IPS DF 4.7 (cell line): ENCODE measurements around the gene ARID3A.
"Not testable (repeated sequence)": the region's sequence is repeated elsewhere in the genome, so short reads cannot be mapped to it uniquely, and the experiment has no call there.

Experiments used
- DNase-seq: peaks from one replicate; pipeline ENCODE4 v3.0.0-alpha.2; 2013; ENCODE audit warnings: low spot score; ENCODE audit errors: extremely low read depth

Gene ARID3A

DNA sequence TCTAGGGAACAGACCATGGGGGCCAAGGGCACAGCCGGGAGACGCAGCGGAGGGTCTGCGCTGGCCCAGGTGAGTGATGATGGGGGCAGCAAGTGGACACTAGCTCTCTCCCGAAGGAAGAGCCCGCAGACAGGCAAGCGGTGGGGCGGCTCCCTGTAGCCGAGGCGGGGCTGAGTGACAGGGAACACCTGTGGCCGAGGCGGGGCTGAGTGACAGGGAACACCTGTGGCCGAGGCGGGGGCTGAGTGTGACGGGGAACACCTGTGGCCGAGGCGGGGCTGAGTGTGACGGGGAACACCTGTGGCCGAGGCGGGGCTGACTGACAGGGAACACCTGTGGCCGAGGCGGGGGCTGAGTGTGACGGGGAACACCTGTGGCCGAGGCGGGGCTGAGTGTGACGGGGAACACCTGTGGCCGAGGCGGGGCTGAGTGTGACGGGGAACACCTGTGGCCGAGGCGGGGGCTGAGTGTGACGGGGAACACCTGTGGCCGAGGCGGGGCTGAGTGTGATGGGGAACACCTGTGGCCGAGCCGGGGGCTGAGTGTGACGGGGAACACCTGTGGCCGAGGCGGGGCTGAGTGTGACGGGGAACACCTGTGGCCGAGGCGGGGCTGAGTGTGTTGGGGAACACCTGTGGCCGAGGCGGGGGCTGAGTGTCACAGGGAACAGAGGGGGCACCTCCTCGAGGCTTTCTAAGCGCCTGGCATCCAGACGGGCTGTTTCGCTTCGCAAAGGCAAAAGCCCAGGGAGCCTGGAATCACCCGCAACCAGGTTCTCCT lies 34.2 kb upstream of the ARID3A start:
- DNase-seq = not testable (repeated sequence)

DNA sequence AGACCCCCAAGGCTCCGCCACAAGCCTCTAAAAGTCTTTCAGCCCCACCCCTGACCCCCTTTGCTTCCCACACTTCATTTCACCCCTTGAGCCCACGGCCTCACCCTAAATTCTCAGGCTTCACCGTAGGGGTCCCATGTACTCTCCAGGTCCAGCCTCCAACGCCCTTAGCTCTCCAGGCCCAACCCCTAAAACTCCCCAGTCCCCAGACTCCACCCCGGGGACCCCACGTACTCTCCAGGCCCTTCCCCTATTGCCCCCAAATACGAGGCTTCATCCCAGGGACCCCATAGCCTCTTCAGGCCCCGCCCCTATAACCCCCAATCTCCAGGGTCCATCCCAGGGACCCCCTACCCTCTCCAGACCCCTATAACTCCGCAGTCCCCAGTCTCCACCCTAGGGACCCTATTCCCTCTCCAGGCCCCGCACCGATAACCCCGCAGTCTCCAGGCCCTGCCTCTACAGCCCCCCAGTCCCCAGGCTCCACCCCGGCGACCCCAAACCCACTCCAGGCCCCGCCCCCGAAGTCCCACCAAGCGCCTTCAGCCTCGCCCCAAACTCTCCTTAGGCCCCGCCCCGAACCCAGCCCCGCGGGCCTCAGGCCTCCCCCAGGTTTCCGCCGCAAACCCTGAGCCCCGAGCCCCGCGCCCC lies 33.5 kb upstream of the ARID3A start:
- DNase-seq = no peak

DNA sequence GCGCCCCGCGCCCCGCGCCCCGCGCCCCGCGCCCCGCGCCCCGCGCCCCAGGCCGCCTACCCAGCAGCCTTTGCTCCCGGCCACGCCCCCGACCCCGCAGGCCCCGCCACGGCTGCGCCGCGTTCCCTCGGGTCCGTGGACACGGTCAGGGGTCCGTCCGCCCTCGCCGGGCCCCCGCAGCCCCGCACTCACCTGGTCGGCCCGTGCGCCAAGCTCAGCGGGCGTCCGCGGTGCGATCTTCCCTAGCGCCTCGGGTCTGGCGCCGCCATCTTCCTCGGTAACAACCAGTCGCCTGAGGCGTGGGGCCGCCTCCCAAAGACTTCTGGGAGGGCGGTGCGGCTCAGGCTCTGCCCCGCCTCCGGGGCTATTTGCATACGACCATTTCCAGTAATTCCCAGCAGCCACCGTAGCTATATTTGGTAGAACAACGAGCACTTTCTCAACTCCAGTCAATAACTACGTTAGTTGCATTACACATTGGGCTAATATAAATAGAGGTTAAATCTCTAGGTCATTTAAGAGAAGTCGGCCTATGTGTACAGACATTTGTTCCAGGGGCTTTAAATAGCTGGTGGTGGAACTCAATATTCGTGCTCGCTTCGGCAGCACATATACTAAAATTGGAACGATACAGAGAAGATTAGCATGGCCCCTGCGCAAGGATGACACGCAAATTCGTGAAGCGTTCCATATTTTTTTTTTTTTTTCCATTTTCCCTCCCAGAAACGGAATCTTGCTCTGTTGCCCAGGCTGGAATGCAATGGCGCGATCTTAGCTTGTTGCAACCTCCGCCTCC lies 32.7 kb upstream of the ARID3A start, which contains the start of the genes MED16 and RNU6-9:
Gene MED16 (minus strand): TSS at position 294 of the 796 bp plus-strand sequence. CDS start 2,056 bp downstream, outside the sequence.
Gene RNU6-9 (plus strand): TSS at position 591 of the 796 bp plus-strand sequence.
- DNase-seq = no peak

DNA sequence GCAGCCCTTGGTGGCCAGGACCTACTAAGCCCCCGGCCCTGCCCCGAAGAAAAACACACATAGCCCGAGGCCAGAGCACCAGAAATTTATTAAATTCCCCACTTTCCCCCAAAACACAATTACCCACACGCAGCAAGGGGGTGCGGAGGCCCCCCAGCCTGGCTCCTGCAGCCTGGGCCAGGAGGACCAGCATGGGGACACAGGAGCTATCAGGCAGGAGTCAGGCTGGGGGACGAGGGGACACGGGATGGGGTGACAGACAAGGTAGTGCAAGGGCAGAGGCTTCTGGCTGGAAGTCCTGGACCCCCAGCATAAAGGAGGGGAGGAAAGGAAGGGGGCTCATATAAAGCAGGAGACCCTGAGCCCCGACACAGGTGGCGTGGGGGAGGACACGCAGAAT lies 29.4 kb upstream of the ARID3A start:
- DNase-seq = no peak

DNA sequence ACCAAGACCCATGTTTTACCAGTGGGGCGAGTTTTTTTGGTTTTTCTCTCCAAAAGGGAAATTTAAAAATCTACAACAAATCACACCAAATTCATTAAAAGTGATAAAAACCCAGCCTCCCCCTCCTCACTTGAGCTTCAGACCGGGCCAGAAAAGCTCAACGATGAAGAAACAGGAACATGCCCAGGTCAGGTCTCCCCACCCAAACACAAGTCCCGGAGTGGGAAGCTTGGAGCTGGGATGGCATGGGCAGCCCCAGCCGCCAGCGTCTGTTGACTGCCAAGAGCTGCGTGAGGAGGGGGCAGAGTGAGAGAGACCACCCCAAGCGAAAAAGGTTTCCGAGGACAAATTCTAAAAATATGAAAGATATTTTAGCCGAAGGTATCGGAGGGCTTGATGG lies 28.8 kb upstream of the ARID3A start:
- no peak for DNase-seq

DNA sequence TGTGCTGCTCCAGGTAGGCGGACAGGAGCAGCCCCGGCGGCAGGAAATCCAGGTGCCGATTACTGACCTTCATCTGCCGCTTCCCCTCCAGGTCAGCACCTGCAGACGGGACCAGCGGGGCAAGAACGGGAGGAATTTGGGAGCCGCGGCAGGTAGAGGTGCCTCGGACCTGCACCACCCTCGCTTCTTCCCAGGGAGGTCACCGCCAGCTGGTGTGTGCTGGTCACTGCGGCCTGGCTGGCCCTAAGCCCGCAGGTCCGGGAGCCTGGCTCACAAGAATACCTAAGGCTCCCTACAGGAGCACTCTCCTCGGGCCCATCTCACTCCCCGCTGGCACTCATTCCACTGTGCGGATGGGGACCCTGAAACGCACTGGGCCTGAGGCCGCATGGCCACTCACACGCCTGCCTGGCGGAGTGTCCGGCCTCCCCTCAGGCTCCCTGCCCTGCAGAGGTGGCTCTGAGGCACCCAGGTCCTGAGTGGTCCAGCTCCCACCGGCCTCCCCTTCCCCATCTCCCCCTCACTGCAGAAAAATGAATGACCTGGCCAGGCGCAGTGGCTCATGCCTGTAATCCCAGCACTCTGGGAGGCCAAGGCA lies 28.3 kb upstream of the ARID3A start:
- no peak for DNase-seq

DNA sequence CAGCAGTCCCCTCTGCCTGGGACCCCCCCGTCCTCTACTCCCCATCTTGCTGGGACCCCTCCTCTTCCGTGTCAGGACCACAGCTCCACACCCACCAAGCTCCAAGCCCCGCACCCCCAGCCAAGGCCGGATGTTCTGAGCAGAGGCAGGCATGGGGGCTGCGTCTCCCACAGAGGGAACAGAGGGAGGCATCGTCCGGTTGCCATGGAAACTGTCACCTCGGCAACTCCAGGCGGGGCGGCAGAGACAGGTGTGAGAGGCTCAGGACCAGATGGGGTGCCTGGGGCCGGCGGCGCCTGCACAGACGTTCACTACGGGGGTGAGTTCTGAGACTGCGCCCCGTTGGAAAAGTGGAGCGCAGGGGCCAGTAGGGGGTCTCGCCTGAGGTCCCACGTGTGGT lies 27.2 kb upstream of the ARID3A start:
- DNase-seq = no peak

DNA sequence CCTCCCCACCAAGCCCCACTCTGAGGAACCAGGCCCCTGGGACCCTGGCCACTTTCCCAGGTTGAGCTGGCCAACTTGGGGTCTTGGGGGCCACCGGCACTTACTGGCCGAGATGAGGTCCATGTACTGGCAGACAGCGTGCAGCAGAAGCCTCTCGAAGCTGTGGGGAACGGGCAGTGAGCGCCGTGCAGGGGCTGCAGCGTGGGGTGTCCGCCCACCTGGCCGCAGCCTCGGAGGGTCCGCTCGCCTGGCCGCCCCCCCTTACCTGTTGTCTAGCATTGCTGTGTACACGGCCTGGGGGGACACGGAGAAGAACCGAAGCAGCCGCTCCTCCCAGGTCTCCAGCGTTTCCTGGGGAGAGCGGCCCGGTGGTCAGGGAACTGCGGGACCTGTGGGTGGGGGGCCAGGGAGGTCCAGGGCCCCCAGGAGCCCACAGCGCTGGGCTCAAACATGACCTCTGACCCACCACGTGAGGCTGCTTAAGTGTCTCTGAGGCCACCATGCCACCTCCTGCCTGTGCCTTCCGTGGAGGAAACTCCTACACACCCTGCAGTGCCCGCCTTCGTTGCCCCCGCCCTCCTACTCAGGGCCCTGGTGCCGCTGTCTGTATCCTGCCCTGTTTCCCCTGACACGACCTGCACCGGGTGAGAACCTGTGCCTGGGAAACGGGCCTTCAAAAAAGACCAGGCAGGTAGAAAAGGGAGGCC lies 26.3 kb upstream of the ARID3A start:
- DNase-seq = no peak

DNA sequence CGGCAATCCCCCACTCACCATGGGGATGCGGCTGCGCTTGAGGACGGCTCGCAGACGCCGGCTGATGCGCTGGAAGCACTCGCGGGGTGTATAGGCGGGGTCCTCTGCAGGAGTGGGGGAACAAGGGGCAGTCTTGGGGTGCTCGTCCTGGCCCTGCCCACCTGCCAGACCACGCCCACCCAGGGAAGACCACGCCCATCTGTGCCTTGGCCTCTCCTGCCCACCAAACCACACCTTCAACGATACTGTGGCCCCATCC lies 25.9 kb upstream of the ARID3A start:
- DNase-seq = no peak

DNA sequence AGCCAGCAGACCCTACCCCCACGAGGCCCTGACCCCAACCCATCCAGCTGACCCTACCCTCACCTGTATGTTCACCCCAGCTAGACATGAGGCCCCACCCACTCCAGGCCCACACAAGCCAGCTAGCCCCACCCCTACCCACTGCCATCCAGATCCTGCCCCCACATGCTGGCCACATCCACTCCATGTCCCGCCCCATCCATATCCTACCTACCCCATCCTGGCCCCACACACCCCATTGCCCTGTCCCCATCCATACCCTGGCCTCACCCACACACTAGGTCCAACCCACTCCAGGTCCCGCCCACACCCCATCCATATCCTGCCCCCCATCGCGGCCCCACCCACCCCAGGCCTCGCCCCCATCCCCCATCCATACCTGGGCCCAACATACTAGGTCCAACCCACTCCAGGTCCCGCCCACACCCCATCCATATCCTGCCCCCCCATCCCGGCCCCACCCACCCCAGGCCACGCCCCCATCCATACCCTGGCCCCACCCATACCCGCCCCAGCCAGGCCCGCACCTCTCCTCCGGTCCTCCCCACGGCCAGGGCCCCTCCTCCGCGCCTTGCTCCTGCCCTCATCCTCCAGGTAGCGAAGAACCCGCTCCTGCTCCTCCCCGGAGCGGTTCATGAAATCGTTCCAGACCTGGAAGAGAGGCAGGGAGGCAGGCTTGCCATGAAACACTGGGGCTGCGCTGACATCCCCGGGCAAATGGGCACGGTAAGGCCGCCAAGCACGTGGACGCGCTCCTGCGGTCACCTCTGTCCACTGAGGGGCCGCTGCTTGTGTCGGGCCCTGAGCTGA lies 25.3 kb upstream of the ARID3A start:
- no peak for DNase-seq

DNA sequence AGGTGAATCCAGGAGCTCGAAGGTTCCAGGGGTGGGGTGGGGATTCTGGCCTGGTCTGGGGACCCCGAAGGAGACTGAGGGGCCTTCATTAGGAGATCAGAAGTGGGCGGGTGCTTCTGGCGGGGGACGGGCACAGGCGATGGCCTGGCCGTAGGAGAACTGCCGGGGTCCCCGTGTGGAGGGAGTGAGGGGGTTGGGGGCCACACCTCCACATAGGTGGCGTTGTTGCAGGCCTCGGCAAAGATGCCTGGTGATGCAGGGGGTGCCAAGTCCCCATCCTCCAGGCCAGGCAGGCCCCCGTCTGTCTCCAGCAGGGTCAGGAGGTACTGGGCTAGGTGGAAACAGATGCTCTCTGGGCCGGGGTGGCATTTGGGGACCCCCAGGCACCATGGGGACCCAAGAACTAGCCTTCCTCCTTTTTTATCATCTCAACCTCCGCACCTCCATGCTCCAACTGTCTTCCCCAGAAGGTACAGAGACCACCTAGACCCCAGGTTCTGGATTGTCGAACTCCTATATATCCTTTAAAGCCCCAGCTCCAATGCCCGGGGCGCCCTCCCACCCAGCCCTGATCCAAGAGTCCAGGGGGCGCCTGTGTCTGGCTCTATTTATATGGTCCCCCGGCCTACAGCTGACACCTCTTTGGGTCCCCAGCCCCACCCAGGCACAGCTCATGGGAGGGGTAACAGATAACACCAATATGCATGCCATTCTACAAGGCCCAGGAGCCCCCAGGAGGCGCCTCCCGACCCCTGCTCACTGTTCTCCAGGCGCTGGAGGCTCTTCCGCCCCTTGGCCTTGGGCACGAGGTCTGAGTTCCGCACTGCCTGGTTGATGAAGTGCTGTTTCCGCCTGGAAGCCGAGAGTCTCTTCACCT lies 24.4 kb upstream of the ARID3A start:
- DNase-seq = no peak

DNA sequence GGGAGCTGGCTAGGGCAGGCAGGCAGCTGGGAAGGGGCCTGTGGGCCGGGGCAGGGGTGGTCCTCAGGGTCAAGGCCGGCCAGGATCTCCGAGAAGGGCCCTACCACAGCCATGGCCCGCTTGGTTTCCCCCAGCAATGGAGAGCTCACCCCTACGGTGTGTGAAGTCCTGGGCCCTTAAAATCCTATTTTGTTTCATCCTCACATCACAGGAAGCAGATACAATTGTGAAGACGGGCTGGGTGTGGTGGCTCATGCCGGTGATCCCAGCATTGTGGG lies 23.8 kb upstream of the ARID3A start:
- DNase-seq = no peak

DNA sequence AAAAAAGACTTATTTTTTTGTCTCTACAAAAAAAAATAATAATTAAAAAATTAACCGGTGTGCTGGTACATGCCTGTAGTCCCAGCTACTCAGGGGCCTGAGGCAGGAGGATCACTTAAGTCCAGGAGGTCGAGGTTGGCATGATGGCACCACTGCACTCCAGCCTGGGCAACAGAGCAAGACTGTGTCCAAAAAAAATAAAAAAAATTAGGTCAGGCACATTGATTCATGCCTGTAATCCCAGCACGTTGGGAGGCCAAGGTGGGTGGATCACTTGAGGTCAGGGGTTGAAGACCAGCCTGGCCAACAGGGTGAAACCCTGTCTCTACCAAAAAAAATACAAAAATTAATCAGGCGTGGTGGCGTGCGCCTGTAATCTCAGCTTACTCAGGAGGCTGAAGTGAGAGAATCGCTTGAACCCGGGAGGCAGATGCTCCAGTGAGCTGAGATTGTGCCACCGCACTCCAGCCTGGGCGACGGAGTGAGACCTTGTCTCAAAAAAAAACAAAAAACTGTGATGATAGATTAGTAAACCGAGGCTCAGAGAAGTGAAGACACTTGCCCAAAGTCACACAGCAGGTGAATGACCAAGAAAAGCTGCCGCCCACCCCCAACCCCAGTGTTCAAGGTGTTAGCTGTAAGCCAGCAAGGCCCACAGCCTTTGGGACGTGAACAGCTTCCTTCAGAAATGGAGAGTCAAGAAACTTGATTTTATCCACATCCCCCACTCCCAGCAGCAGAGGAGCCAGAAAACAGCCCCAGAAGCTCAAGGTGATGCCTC lies 23.2 kb upstream of the ARID3A start:
- DNase-seq = no peak

DNA sequence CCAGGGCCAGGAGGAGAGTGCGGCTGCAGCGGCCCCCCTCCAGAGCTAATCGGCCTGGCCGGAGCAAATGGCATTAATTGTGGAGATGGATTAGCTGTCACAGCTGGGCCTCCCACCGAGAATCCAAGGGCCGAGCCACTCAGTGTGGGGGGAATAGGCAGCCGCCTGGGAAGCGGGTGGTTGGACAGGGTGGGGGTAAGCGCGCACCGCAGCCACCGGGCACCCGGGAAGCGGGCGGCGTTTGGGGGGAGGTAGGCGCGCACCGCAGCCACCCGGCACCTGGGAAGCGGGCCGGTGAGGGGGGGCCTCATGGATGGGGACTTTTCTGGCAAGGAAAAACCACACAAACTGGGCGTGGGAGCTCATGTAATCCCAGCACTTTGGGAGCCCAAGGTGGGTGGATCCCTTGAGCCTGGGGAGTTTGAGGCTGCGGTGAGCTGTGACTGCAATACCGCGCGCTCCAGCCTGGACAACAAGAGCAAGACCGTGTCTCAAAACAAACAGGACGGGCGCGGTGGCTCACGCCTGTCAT lies 22.5 kb upstream of the ARID3A start:
- DNase-seq = no peak

DNA sequence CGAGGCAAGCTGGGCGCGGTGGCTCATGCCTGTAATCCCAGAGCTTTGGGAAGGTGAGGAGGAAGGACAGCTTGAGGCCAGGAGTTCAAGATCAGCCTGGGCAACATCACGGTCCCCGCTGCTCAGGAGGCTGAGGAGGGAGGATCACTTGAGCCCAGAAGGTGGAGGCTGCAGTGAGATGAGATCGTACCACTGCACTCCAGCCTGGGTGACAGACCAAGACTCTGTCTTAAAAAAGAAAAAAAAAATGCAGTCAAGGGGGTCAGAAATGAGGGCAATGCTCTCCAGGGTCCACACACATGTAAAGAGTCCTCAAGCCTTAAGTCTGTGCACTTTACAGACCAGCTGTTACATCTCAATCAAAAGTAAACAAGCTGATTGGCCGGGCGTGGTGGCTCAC lies 21.3 kb upstream of the ARID3A start:
- DNase-seq = no peak

DNA sequence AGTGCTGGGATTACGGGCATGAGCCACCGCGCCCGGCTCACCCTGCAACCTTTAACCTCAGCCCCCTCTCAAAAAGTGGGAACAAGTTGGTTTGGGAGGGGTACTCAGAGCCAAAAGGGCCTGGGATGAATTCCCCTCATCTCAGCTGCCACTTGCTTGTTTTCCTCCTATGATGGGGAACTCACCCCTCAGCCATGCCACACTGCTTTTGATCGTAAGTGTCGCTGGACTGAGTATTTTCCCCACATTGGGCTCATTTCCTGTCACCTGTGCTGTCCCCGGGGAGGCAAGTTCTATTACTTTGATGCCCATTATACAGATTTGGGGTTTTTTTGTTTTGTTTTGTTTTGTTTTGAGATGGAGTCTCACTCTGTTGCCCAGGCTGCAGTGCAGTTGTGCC lies 19.4 kb upstream of the ARID3A start:
- DNase-seq = no peak

DNA sequence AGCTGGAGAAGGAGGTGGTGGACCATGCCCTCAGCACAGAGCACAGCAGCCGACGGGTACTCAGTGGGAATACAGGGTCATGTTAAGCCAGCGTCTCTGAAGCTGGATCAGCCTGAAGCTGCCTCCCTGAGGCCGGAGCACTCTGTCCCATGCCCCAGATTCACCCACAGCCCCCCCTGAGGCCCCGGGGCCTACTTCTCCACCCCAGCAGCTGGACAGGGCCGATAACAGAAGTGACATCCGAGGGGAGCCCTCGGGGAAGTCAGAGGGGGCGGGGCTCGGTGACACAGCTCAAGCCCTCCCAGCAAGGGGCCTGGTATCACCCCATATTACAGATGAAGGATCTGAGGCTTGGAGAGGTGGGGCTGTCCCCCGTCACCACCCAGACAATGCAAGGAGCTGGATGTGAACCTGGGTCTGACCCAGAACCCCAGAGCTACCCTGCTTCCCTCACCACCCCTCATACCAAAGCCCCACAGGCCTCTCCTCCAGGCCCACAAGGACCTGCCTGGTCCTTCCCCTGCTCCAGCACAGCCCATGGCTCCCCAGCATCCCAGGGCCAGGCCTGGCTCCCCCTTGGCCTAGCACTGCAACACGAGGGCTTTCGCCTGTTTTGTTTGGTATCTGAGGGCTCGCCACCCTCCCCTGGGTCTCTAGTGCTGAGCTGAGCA lies 18.5 kb upstream of the ARID3A start:
- no peak for DNase-seq
